SW 1271 (cell line): ENCODE measurements around the gene ZBTB45.
"Not testable (repeated sequence)": the region's sequence is repeated elsewhere in the genome, so short reads cannot be mapped to it uniquely, and the experiment has no call there.

Experiments used
- DNase-seq, 2 experiments: peaks; one replicate each; lab custom pipeline; 2025; lab: John Stamatoyannopoulos, UW

ZBTB45 gene

GRCh38 chr19:58474997-58475713, 44.5 kb downstream of the ZBTB45 start:
- no peak for DNase-seq

DNA sequence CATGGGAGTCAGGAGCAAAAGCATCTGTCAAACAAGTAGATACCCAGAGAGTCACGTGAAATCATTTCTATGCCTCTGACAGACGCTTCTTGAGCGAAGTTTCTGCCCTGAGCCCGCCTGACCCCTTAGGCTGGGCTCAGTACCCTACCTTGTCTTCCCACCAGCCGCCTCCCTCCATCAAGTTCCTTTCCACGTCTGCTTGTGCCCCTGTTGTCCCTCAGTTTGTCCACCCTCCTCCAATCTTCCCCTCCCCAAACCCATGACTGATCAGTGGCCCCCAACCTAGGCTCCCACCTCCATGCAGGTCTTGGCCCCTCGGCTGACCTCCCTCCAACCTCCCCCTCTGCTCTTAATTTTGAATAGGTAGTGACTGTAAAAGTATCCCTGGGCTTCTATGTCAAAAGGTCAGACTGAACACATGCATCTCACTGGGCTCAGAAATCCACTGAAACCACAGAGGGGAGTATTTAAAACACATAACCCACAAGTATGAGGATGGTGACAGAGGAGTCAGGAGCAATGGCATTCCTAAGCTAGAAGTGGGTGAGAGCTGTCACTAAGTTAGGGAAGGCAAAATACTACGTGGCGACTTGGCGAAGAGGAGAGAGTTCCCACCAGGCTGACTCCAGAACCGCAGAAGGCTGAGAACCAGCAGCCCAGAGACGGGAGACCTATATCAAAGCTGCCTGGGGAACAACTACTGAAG, 45.2 kb downstream of the ZBTB45 start:
- DNase-seq, result no peak

- DNase-seq, result no peak
Observed at GRCh38 chr19:58473775-58474174, 45.8 kb downstream of the ZBTB45 start.

- no peak for DNase-seq
Observed at GRCh38 chr19:58471736-58472135, 47.9 kb downstream of the ZBTB45 start.

DNA sequence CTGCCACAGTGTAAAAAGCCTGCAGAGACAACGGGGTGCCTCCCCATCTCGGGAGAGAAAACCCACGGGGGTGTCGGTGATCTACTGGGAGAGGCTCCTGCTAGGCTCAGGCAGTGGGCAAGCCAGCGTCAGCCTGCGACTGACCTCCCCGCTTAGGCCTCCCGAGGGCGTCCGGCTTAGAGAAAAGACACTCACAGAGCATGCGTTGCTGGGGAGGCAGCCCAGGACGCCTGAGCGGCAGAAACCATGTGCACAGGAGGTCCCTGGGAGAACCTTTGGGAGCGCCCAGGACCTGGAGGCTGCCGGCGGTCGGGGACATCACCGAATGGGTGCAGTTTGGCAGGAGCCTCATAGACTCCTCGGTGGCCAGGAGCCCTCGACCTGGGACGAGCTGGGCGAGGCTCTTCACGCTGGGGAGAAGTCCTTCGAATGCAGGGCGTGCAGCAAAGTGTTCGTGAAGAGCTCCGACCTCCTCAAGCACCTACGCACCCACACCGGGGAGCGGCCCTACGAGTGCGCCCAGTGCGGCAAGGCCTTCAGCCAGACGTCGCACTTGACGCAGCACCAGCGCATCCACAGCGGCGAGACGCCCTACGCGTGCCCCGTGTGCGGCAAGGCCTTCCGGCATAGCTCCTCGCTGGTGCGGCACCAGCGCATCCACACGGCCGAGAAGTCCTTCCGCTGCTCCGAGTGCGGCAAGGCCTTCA, 48.6 kb downstream of the ZBTB45 start:
- not testable (repeated sequence) for DNase-seq

DNA sequence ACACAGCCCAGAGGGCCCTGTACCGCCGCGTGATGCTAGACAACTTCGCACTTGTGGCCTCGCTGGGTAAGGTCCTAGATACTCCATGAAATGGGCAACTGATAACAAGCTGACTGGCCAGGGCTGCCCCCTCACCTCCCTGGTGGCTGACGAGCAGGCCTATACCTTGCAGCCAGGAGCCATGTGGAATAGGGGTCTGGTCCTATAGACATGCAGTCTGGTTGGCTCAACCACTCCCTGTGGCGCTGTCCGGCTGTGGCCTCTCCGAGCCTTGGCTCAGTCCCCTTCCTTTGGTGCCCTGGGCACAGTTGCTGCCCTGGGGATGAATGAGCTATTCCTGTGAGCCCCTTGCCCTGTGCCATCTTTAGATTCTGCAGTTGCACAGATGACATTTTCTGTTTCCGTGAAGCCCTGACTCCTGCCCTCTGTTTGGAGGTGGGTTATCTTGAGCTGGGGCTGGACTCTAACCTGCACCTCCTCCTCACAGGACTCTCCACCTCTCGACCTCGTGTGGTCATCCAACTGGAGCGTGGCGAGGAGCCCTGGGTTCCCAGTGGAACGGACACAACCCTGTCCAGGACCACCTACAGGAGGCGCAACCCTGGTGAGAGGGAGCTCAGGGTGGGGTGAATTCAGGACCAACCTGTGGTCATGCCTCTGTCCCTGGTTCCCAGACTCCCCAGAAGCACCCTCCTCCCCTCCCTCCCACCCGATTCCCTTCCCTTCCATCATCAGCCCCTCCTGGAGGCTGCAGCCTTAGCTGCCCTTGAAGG, 50.2 kb downstream of the ZBTB45 start:
- DNase-seq, result no peak

- DNase-seq, result no peak
Observed at GRCh38 chr19:58468216-58468839, 51.3 kb downstream of the ZBTB45 start.

DNA sequence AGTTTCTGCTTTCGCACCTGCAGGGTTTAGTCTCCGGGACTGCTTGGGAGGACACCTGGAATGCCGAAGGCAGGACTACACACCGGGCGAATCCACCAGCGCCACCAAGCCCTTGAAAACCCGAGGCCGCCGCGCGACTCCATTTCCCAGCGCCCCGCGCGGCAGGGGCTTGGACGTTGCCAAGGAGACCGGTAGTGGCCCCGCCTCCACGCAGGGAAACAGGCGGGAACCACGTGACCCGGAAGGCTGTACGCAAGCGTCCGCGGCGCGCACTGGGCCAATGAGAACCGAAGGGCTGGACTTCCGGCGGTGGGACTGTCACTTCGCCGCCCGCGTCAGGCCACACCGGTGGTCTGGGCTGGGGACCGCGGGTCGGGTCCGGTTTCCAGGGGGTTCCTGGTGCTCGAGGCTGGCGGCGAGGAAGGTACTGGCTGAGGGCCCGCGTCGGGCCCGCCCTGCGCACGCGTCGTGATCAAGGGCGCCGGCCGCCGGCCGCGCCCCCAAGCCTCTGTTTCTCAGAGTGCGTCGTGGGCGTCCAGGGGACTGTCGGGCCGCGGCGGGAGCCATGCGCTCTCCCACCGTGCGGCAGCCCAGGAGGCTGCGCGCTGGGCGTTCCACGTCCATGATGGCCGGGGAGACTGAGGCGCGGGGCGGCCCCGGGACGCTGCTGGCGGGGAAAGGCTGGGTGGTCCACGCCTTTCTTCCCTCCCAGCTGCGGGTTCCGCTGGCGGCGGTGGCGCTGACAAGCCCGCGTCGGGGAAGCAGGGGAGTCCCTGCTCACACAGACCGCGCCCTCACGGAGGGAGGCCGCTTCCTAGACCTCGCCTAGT, 52.6 kb downstream of the ZBTB45 start, which contains the start of gene ZNF324:
Gene ZNF324, plus strand, starts transcription at position 321 of the 830 bp plus-strand sequence. CDS start 2,106 bp downstream, outside the sequence.
- peak; percentile 72 to 84 for DNase-seq

GRCh38 chr19:58466089-58466759, 53.4 kb downstream of the ZBTB45 start:
- no peak for DNase-seq
